ENCODE measurements around the gene DAG1. TPM values are rescaled to one million over a fixed set of nuclear protein-coding genes. Genes with fewer than 3 reads are reported as not detected.

The DAG1 gene
- total RNA-seq, 1 donor from 2014 or later, result 88.2 TPM

DNA sequence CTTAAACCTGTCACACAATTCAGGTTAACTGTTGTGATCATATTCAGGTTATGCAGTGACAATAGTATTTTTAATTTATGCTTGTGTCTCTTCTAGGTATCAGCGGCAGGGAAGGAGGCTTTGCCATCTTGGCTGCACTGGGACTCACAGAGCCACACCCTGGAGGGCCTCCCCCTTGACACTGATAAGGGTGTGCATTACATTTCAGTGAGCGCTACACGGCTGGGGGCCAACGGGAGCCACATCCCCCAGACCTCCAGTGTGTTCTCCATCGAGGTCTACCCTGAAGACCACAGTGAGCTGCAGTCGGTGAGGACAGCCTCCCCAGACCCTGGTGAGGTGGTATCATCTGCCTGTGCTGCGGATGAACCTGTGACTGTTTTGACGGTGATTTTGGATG lies 60.6 kb downstream of the DAG1 start:
- Histone ChIP-seq H3K4me1 (no peaks in the 10 kb centered on the region), H3K9me3 (no peaks in the 10 kb centered on the region), H3K27ac (no peak overlapping the region), H3K36me3 (peaks cover 26% of the 10 kb centered on the region), H3K4me3 (no peak overlapping the region), H3K27me3 (no peaks in the 10 kb centered on the region)
- intact Hi-C loops (cut with DNase I), result no loop called here
- DNase-seq (no peak), ATAC-seq (no peak)
- TF ChIP-seq, protein P1, sequence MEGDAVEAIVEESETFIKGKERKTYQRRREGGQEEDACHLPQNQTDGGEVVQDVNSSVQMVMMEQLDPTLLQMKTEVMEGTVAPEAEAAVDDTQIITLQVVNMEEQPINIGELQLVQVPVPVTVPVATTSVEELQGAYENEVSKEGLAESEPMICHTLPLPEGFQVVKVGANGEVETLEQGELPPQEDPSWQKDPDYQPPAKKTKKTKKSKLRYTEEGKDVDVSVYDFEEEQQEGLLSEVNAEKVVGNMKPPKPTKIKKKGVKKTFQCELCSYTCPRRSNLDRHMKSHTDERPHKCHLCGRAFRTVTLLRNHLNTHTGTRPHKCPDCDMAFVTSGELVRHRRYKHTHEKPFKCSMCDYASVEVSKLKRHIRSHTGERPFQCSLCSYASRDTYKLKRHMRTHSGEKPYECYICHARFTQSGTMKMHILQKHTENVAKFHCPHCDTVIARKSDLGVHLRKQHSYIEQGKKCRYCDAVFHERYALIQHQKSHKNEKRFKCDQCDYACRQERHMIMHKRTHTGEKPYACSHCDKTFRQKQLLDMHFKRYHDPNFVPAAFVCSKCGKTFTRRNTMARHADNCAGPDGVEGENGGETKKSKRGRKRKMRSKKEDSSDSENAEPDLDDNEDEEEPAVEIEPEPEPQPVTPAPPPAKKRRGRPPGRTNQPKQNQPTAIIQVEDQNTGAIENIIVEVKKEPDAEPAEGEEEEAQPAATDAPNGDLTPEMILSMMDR (IDR thresholded peaks at IDR 0.05), result no peak

DNA sequence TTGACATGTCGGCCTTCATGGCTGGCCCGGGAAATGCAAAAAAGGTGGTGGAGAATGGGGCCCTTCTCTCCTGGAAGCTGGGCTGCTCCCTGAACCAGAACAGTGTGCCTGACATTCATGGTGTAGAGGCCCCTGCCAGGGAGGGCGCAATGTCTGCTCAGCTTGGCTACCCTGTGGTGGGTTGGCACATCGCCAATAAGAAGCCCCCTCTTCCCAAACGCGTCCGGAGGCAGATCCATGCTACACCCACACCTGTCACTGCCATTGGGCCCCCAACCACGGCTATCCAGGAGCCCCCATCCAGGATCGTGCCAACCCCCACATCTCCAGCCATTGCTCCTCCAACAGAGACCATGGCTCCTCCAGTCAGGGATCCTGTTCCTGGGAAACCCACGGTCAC lies 61.2 kb downstream of the DAG1 start:
- no peaks in the 10 kb centered on the region for H3K27me3 ChIP-seq
- intact Hi-C loops (cut with DNase I), result no loop called here
- H3K4me1 ChIP-seq, result no peaks in the 10 kb centered on the region
- H3K9me3 ChIP-seq, result no peaks in the 10 kb centered on the region
- no peak for DNase-seq
- H3K4me3 ChIP-seq, result no peak overlapping the region
- no peak overlapping the region for H3K27ac ChIP-seq
- ATAC-seq, result no peak
- TF ChIP-seq, protein P1 (IDR thresholded peaks at IDR 0.05), result no peak
- peaks cover 26% of the 10 kb centered on the region for H3K36me3 ChIP-seq

DNA sequence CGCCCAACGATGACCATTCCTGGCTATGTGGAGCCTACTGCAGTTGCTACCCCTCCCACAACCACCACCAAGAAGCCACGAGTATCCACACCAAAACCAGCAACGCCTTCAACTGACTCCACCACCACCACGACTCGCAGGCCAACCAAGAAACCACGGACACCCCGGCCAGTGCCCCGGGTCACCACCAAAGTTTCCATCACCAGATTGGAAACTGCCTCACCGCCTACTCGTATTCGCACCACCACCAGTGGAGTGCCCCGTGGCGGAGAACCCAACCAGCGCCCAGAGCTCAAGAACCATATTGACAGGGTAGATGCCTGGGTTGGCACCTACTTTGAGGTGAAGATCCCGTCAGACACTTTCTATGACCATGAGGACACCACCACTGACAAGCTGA lies 61.6 kb downstream of the DAG1 start:
- peaks cover 26% of the 10 kb centered on the region for H3K36me3 ChIP-seq
- peaks cover 3% of the 10 kb centered on the region for H3K4me1 ChIP-seq
- H3K27me3 ChIP-seq, result no peaks in the 10 kb centered on the region
- DNase-seq (no peak), ATAC-seq (no peak)
- TF ChIP-seq, protein P1 (IDR thresholded peaks at IDR 0.05), result no peak
- intact Hi-C loops (cut with DNase I), result no loop called here
- H3K9me3 ChIP-seq, result no peaks in the 10 kb centered on the region
- H3K27ac ChIP-seq, result no peak overlapping the region
- no peak overlapping the region for H3K4me3 ChIP-seq

DNA sequence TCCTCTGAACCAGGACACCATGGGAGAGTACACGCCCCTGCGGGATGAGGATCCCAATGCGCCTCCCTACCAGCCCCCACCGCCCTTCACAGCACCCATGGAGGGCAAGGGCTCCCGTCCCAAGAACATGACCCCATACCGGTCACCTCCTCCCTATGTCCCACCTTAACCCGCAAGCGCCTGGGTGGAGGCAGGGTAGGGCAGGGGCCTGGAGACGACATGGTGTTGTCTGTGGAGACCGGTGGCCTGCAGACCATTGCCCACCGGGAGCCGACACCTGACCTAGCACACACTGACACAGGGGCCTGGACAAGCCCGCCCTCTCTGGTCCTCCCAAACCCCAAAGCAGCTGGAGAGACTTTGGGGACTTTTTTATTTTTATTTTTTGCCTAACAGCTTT lies 63.0 kb downstream of the DAG1 start:
- Histone ChIP-seq H3K9me3 (no peaks in the 10 kb centered on the region), H3K27ac (no peak overlapping the region), H3K4me1 (peaks cover 4% of the 10 kb centered on the region), H3K27me3 (no peaks in the 10 kb centered on the region), H3K4me3 (no peak overlapping the region), H3K36me3 (peaks cover 26% of the 10 kb centered on the region)
- ATAC-seq, result no peak
- DNase-seq, result no peak
- TF ChIP-seq, protein P1 (IDR thresholded peaks at IDR 0.05), result no peak
- intact Hi-C loops (cut with DNase I), result no loop called here

DNA sequence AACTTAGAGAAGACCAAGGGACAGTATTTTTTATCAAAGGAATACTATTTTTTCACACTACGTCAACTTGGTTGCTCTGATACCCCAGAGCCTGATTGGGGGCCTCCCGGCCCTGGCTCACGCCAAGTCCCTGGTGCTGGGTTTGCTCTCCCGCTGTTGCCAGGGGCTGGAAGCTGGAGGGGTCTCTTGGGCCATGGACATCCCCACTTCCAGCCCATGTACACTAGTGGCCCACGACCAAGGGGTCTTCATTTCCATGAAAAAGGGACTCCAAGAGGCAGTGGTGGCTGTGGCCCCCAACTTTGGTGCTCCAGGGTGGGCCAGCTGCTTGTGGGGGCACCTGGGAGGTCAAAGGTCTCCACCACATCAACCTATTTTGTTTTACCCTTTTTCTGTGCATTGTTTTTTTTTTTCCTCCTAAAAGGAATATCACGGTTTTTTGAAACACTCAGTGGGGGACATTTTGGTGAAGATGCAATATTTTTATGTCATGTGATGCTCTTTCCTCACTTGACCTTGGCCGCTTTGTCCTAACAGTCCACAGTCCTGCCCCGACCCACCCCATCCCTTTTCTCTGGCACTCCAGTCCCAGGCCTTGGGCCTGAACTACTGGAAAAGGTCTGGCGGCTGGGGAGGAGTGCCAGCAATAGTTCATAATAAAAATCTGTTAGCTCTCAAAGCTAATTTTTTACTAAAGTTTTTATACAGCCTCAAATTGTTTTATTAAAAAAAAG lies 63.9 kb downstream of the DAG1 start:
- Histone ChIP-seq H3K9me3 (no peaks in the 10 kb centered on the region), H3K27me3 (no peaks in the 10 kb centered on the region), H3K36me3 (peaks cover 26% of the 10 kb centered on the region), H3K4me1 (peaks cover 4% of the 10 kb centered on the region), H3K27ac (no peak overlapping the region), H3K4me3 (no peak overlapping the region)
- intact Hi-C loops (cut with DNase I), result no loop called here
- TF ChIP-seq, protein P1 (IDR thresholded peaks at IDR 0.05), result no peak
- no peak for ATAC-seq
- no peak for DNase-seq
